Keratinocyte (primary cell): Measurements from ENCODE around the gene SLC35B2.

Experiments
- CTCF ChIP-seq, 3 experiments: IDR thresholded peaks in 1 of 3; conservative IDR thresholded peaks in 1 of 3; optimal IDR thresholded peaks in 1 of 3; 2 replicates in 2 of 3; 3 replicates in 1 of 3; pipeline versions ENCODE3 to v1.5.1; 2011; ENCODE audit warnings: low read length in 3 of 3, mild to moderate bottlenecking in 3 of 3, moderate library complexity in 2 of 3, control low read depth in 1 of 3, inconsistent platforms in 1 of 3; ENCODE audit not compliant: insufficient read depth in 2 of 3; ENCODE audit errors: extremely low read depth in 1 of 3
- EZH2 ChIP-seq: IDR thresholded peaks from one replicate; pipeline ENCODE4 v1.6.1; 2012; ENCODE audit warnings: inconsistent platforms, mild to moderate bottlenecking, low read length, moderate library complexity

DNA sequence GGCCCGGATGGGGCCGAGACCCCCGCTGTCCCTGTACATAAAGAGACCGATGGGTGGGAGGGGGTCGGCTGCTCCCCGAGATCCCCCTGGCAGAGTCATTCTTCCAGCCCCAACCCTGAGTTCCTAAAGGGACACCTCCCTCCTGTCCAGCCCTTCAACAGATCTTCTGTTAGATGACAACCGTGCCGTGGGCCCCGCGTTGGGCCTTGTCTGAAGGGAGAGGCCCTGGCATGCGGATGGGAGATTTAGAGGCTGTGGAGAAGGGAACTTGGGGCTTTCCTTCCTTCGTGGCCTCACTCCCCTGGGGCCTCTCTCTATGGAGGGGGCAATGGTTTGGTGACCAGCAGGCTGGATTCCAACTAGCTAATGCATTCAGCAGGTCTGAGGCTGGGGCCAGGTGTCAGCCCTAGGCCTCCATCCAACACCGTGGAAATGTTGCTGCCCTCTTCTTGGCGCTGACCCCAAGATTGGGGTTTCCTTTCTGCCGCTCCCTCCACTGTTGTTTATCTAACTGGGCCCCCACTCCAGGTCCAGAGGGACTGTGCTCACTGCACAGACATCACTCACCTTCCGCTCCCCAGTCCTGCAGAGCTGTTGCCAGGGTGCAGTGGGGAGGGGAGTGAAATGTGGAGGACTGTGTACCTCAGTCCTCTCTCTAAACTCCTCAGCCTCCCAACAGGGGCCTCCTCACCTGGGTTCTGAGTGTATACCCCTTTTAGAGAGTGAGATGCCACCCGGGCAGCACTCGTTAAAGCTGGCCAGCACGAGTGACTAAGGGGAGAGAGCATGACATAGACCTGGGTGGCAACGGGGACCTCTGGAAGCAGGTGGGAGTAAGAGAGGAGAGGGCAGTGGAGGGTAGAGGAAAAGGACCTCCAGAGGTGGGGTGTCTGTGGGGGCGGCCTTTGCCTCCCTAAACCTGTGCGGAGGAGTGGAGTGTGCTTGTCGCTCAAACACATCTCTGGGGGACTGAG lies 19.6 kb upstream of the SLC35B2 start:
- no peak for TF ChIP-seq CTCF (optimal IDR thresholded peaks at IDR 0.05 in 1 of 3, IDR thresholded peaks at IDR 0.05 in 1 of 3, conservative IDR thresholded peaks at IDR 0.05 in 1 of 3; ENCODE audit: extremely low read depth in 1 of 3, insufficient read depth in 2 of 3, low read length in 3 of 3)
- TF ChIP-seq EZH2: no peak
